MM.1S (cell line): ENCODE data around the gene CD8B.
"Not testable (repeated sequence)": the region's sequence is repeated elsewhere in the genome, so short reads cannot be mapped to it uniquely, and the experiment has no call there.

ENCODE experiments used
- CTCF ChIP-seq: fragments of 300-600 bp; sonication (generic); IDR thresholded peaks from 2 replicates; pipeline ENCODE4 v1.5.1; 2016; ENCODE audit warnings: antibody characterized with exemption, low read length, mixed read lengths
- EZH2 ChIP-seq: fragments of 300-600 bp; sonication (generic); optimal IDR thresholded peaks from 2 replicates; pipeline ENCODE3; 2017; ENCODE audit warnings: low read depth, mild to moderate bottlenecking, antibody characterized with exemption, low read length, mixed read lengths
- EZH2phosphoT487 ChIP-seq: fragments of 300-600 bp; sonication (generic); IDR thresholded peaks from 2 replicates; pipeline ENCODE4 v1.6.1; 2018; ENCODE audit warnings: antibody characterized with exemption, low read length

GRCh38 chr2:86837714-86838113 is 24.0 kb downstream of the CD8B start:
- TF ChIP-seq CTCF, EZH2, EZH2phosphoT487: not testable (repeated sequence)
